Right lobe of liver (tissue), 6 donors: ENCODE results near the gene PRKCA. TPM values are rescaled to one million over a fixed set of nuclear protein-coding genes. Genes with fewer than 3 reads are reported as not detected.
"Not testable (repeated sequence)": the region's sequence is repeated elsewhere in the genome, so short reads cannot be mapped to it uniquely, and the experiment has no call there.

Experiments used
- ATAC-seq, 4 donors: fragments of 200-7000 bp; cut with Tn5 transposase; one replicate each; pipeline ENCODE4 v1.9.1; 2020; ENCODE audit warnings: mild to moderate bottlenecking in 4 of 4, moderate library complexity in 4 of 4
- DNase-seq, 3 donors: peaks; one replicate each; pipeline ENCODE4 v3.0.0-alpha.2; 2020
- H3K27ac ChIP-seq, 3 donors: fragments of 200-600 bp; one replicate each; pipeline ENCODE4 v1.8.0; 2022
- H3K27me3 ChIP-seq, 2 donors: fragments of 200-600 bp; one replicate each; pipeline ENCODE4 v1.8.0; 2022
- H3K36me3 ChIP-seq, 4 donors: fragments of 200-600 bp; sonication (generic) in 1 of 4; one replicate each; pipeline versions ENCODE4 v1.5.1 to v1.8.0; 2017 to 2022; ENCODE audit warnings: control low read depth in 1 of 4
- H3K4me1 ChIP-seq, 4 donors: fragments of 200-600 bp; sonication (generic) in 1 of 4; one replicate each; pipeline versions ENCODE4 v1.5.1 to v1.8.0; 2017 to 2022; ENCODE audit warnings: control low read depth in 1 of 4
- H3K4me3 ChIP-seq, 3 donors: fragments of 200-600 bp; one replicate each; pipeline ENCODE4 v1.8.0; 2022
- H3K9me3 ChIP-seq, 4 donors: fragments of 200-600 bp; sonication (generic) in 1 of 4; one replicate each; pipeline versions ENCODE4 v1.5.1 to v1.8.0; 2017 to 2022; ENCODE audit warnings: control low read depth in 1 of 4
- CTCF ChIP-seq, 4 donors: fragments of 200-600 bp in 3 of 4; fragments of 450-650 bp in 1 of 4; IDR thresholded peaks; one replicate each; pipeline versions ENCODE4 v1.5.1 to v1.8.0; 2016 to 2022; ENCODE audit warnings: antibody characterized with exemption in 4 of 4, mild to moderate bottlenecking in 2 of 4
- POLR2A ChIP-seq: fragments of 450-650 bp; IDR thresholded peaks from one replicate; pipeline ENCODE4 v1.6.1; 2017; ENCODE audit warnings: antibody characterized with exemption, mild to moderate bottlenecking
- WGBS: methylation state at CpG from one replicate; pipeline ENCODE4 v1.1.6; 2018; ENCODE audit warnings: low coverage, low lambda C conversion rate; ENCODE audit not compliant: insufficient coverage; ENCODE audit errors: missing lambda C conversion rate; 5-methylcytosine and 5-hydroxymethylcytosine counted together
- intact Hi-C, 2 donors: fragments of 100-400 bp; cut with DNase I; formaldehyde crosslinking; loops; one replicate each; pipeline versions ENCODE4 v1.11.2 to v1.14.1; 2022
- total RNA-seq, 6 experiments: library from RNA; depleted of rRNA in 2 of 6; stranded (reverse); fragments of >200 nt in 2 of 6; fragmentation: NEBNext Ultra II Directional in 3 of 6; extraction: Animal tissue kit (Norgen Biotek cat#: 25700) in 3 of 6; gene quantifications; one replicate each; pipeline versions ENCODE4 v1.1.0 to v1.2.4, GENCODE V29; 2016 to 2023
- donor health status: DM: no; HTN: yes; CAD: no.
- donor health status: DM: no; HTN: no; CAD: no.
- donor health status: DM: no; HTN: no; CAD: no.
- donor health status: DM: no; HTN: yes; CAD: no.
- donor health status: DM: no; HTN: yes; CAD: no.

Gene PRKCA
- total RNA-seq, 6 experiments from 2014 or later: 11.7 to 23.0 (median 18.7) TPM

GRCh38 chr17:66345264-66345663 lies 42.9 kb downstream of the PRKCA start:
- Histone ChIP-seq H3K4me3 (no peak overlapping the region), H3K36me3 (no peaks in the 10 kb centered on the region), H3K27me3 (no peaks in the 10 kb centered on the region), H3K9me3 (no peaks in the 10 kb centered on the region), H3K27ac (no peak overlapping the region), H3K4me1 (peaks cover 0 to 54% (median 21%) of the 10 kb centered on the region in 4 donors)
- DNase-seq (no peak), ATAC-seq (peak in 1 of 4 donors; percentile 27)
- TF ChIP-seq POLR2A (no peak), CTCF (IDR thresholded peaks at IDR 0.05) (no peak)
- 36% methylated on average over 4 of the region's 4 CpGs for WGBS
- intact Hi-C loops: no loop called here

GRCh38 chr17:66345949-66346638 lies 43.7 kb downstream of the PRKCA start:
- 85% methylated on average over 7 of the region's 12 CpGs for WGBS
- DNase-seq, intact Hi-C loops, H3K4me3 ChIP-seq, H3K9me3 ChIP-seq, ATAC-seq, H3K27ac ChIP-seq, H3K36me3 ChIP-seq, H3K27me3 ChIP-seq: not testable (repeated sequence)
- peaks cover 0 to 46% (median 17%) of the 10 kb centered on the region in 4 donors for H3K4me1 ChIP-seq

GRCh38 chr17:66347661-66348514 lies 45.5 kb downstream of the PRKCA start:
- Histone ChIP-seq H3K9me3 (no peaks in the 10 kb centered on the region), H3K36me3 (no peaks in the 10 kb centered on the region), H3K27me3 (no peaks in the 10 kb centered on the region), H3K4me1 (peaks cover 0 to 40% (median 12%) of the 10 kb centered on the region in 4 donors), H3K27ac (peak overlapping the region in 1 of 3 donors; percentile 4), H3K4me3 (no peak overlapping the region)
- TF ChIP-seq CTCF (IDR thresholded peaks at IDR 0.05): no peak
- no peak for TF ChIP-seq POLR2A
- intact Hi-C loops: no loop called here
- WGBS: 49% methylated on average over 5 of the region's 10 CpGs
- ATAC-seq: peak; percentile 25 to 66 (median 46)
- no peak for DNase-seq

- peak in 1 of 3 donors; percentile 36 for DNase-seq
- Histone ChIP-seq H3K36me3 (no peaks in the 10 kb centered on the region), H3K4me3 (no peak overlapping the region), H3K4me1 (peaks cover 0 to 40% (median 12%) of the 10 kb centered on the region in 4 donors), H3K9me3 (no peaks in the 10 kb centered on the region), H3K27me3 (no peaks in the 10 kb centered on the region), H3K27ac (peak overlapping the region in 2 of 3 donors; percentile 4 to 5)
- no peak for TF ChIP-seq POLR2A
- no peak for TF ChIP-seq CTCF (IDR thresholded peaks at IDR 0.05)
- WGBS: 68% methylated on average over 4 of the region's 4 CpGs
- intact Hi-C loops: no loop called here
- peak; percentile 74 to 81 (median 80) for ATAC-seq
Measured at GRCh38 chr17:66348584-66349165, 46.3 kb downstream of the PRKCA start.
